Stomach (tissue), 9 donors: ENCODE results near the gene C1orf198. TPM values are rescaled to one million over a fixed set of nuclear protein-coding genes. Genes with fewer than 3 reads are reported as not detected.

Experiments used
- DNase-seq, 2 donors: peaks; one replicate each; pipeline versions ENCODE4 v3.0.0 to v3.0.0-alpha.2; 2013 to 2019
- H3K27ac ChIP-seq, 5 donors: fragments of 200-600 bp in 4 of 5; sonication (generic) in 4 of 5; one replicate each; pipeline ENCODE4 v1.5.1; 2013 to 2019; ENCODE audit warnings: mild to moderate bottlenecking in 1 of 5, moderate library complexity in 1 of 5
- H3K27me3 ChIP-seq, 3 donors: fragments of 200-600 bp; sonication (generic); one replicate each; pipeline ENCODE4 v1.5.1; 2017 to 2019; ENCODE audit warnings: mixed run types in 1 of 3
- H3K36me3 ChIP-seq, 4 donors: fragments of 200-600 bp; sonication (generic); 1 replicate in 3 of 4; 2 replicates in 1 of 4; pipeline ENCODE4 v1.5.1; 2016 to 2019
- H3K4me1 ChIP-seq, 4 donors: fragments of 200-600 bp; sonication (generic); one replicate each; pipeline ENCODE4 v1.5.1; 2016 to 2019
- H3K4me3 ChIP-seq, 4 donors: fragments of 200-600 bp; sonication (generic) in 3 of 4; one replicate each; pipeline ENCODE4 v1.5.1; 2016 to 2019; ENCODE audit warnings: mild to moderate bottlenecking in 1 of 4
- H3K9me3 ChIP-seq, 4 donors: fragments of 200-600 bp; sonication (generic); one replicate each; pipeline ENCODE4 v1.5.1; 2016 to 2019
- CTCF ChIP-seq, 7 experiments: fragments of 450-650 bp in 4 of 7; fragments of 200-600 bp in 3 of 7; sonication (generic) in 3 of 7; IDR thresholded peaks; one replicate each; pipeline ENCODE4 v1.5.1; 2016 to 2019; ENCODE audit warnings: antibody characterized with exemption in 7 of 7, control low read depth in 2 of 7, mild to moderate bottlenecking in 1 of 7
- EP300 ChIP-seq: sonication (generic); formaldehyde crosslinking; IDR thresholded peaks from one replicate; pipeline ENCODE4 v1.6.1; 2017; ENCODE audit warnings: antibody characterized with exemption
- POLR2A ChIP-seq, 4 donors: fragments of 450-650 bp; IDR thresholded peaks; one replicate each; pipeline ENCODE4 v1.6.1; 2016; ENCODE audit warnings: antibody characterized with exemption in 4 of 4, control low read depth in 2 of 4, mild to moderate bottlenecking in 1 of 4, moderate library complexity in 1 of 4
- POLR2AphosphoS5 ChIP-seq, 3 donors: sonication (generic); formaldehyde crosslinking; IDR thresholded peaks; one replicate each; pipeline ENCODE4 v1.6.1; 2016; ENCODE audit warnings: antibody characterized with exemption in 3 of 3
- WGBS, 5 donors: extraction: QIAGEN DNeasy Blood & Tissue Kit in 3 of 5; methylation state at CpG; one replicate each; pipeline versions ENCODE4 v1.1.5 to v1.1.7; 2013 to 2018; 5-methylcytosine and 5-hydroxymethylcytosine counted together
- intact Hi-C: fragments of 100-400 bp; cut with DNase I; formaldehyde crosslinking; loops from one replicate; pipeline ENCODE4 v1.15.1; 2023; ENCODE audit warnings: low total_unique reads
- polyA plus RNA-seq, 3 donors: library from polyadenylated mRNA; stranded (reverse); fragments of 200-250 nt; gene quantifications; one replicate each; pipeline ENCODE4 v1.2.3, GENCODE V29; 2013
- total RNA-seq, 5 donors: library from RNA; depleted of rRNA; stranded (reverse); fragments of >200 nt; gene quantifications; one replicate each; pipeline versions ENCODE4 v1.1.0 to v1.2.3, GENCODE V29; 2014 to 2016
- donor health status: healthy with polysubstance abuse.
- donor health status: Bipolar disorder and iron deficiency.
- donor health status: healthy.

Gene C1orf198
- total and polyA plus RNA-seq, 8 donors = 11.3 to 69.3 (median 32.4) TPM

GRCh38 chr1:230861970-230862595, 6.2 kb downstream of the C1orf198 start:
- Histone ChIP-seq H3K27me3 (no peaks in the 10 kb centered on the region), H3K4me1 (peaks cover 35 to 99% (median 68%) of the 10 kb centered on the region in 4 donors), H3K4me3 (no peak overlapping the region), H3K36me3 (no peaks in the 10 kb centered on the region), H3K27ac (peak overlapping the region in 4 of 5 donors; percentile 35 to 93 (median 62)), H3K9me3 (no peaks in the 10 kb centered on the region)
- TF ChIP-seq EP300 (peak; percentile 55), POLR2AphosphoS5 (IDR thresholded peaks at IDR 0.05) (no peak)
- WGBS, 5 donors = 60 to 93% (median 81%) methylated on average over 4 of the region's 4 CpGs
- intact Hi-C loops = no loop called here
- no peak for DNase-seq

GRCh38 chr1:230861489-230861888, 6.8 kb downstream of the C1orf198 start:
- H3K9me3 ChIP-seq = no peaks in the 10 kb centered on the region
- TF ChIP-seq EP300 (no peak), POLR2A (IDR thresholded peaks at IDR 0.05) (no peak), CTCF (IDR thresholded peaks at IDR 0.05) (no peak), POLR2AphosphoS5 (IDR thresholded peaks at IDR 0.05) (no peak)
- DNase-seq = no peak
- H3K27ac ChIP-seq = peak overlapping the region in 3 of 5 donors; percentile 19 to 93 (median 35)
- H3K36me3 ChIP-seq = no peaks in the 10 kb centered on the region
- peaks cover 29 to 99% (median 66%) of the 10 kb centered on the region in 4 donors for H3K4me1 ChIP-seq
- intact Hi-C loops = no loop called here
- WGBS, 5 donors = 82 to 98% (median 92%) methylated on average over 13 of the region's 13 CpGs
- H3K27me3 ChIP-seq = no peaks in the 10 kb centered on the region
- H3K4me3 ChIP-seq = no peak overlapping the region

GRCh38 chr1:230860617-230861384, 7.5 kb downstream of the C1orf198 start:
- Histone ChIP-seq H3K36me3 (no peaks in the 10 kb centered on the region), H3K27me3 (no peaks in the 10 kb centered on the region), H3K4me1 (peaks cover 28 to 99% (median 62%) of the 10 kb centered on the region in 4 donors), H3K4me3 (no peak overlapping the region), H3K9me3 (no peaks in the 10 kb centered on the region), H3K27ac (peak overlapping the region in 2 of 5 donors; percentile 11 to 19)
- TF ChIP-seq CTCF (IDR thresholded peaks at IDR 0.05) = no peak
- TF ChIP-seq EP300 = no peak
- TF ChIP-seq POLR2AphosphoS5 (IDR thresholded peaks at IDR 0.05) = no peak
- no peak for TF ChIP-seq POLR2A (IDR thresholded peaks at IDR 0.05)
- no peak for DNase-seq
- intact Hi-C loops = no loop called here
- 75 to 86% (median 85%) methylated on average over 9 of the region's 9 CpGs for WGBS, 5 donors

- H3K4me1 ChIP-seq = peaks cover 15 to 85% (median 51%) of the 10 kb centered on the region in 4 donors
- H3K36me3 ChIP-seq = peaks cover under 1 to 15% (median 14%) of the 10 kb centered on the region in 4 donors
- DNase-seq = peak in 1 of 2 donors; percentile 70
- WGBS, 5 donors = 71 to 79% (median 78%) methylated on average over 12 of the region's 12 CpGs
- intact Hi-C loops = no loop called here
- H3K4me3 ChIP-seq = no peak overlapping the region
- H3K9me3 ChIP-seq = no peaks in the 10 kb centered on the region
- H3K27ac ChIP-seq = peak overlapping the region in 4 of 5 donors; percentile 3 to 66 (median 44)
- TF ChIP-seq POLR2A (IDR thresholded peaks at IDR 0.05) (no peak), EP300 (no peak), POLR2AphosphoS5 (IDR thresholded peaks at IDR 0.05) (no peak), CTCF (IDR thresholded peaks at IDR 0.05) (no peak)
- no peaks in the 10 kb centered on the region for H3K27me3 ChIP-seq
These were observed 9.2 kb downstream of the C1orf198 start for GRCh38 chr1:230858918-230859729.
